HL-60 (cell line): ENCODE data around the gene ATPAF2.

Source experiments
- DNase-seq, 2 experiments: peaks; one replicate each; pipeline ENCODE4 v3.0.0-alpha.2; 2010 to 2020; ENCODE audit warnings: low read depth in 1 of 2, low spot score in 1 of 2
- H3K27ac ChIP-seq: fragments of 250-450 bp; sonication (Bioruptor Pico); replicated peaks from 2 replicates; pipeline ENCODE4 v1.5.1; 2020; ENCODE audit warnings: mild to moderate bottlenecking, moderate library complexity
- H3K27me3 ChIP-seq: fragments of 250-450 bp; sonication (Bioruptor Pico); 2 replicates; pipeline ENCODE4 v1.5.1; 2021; ENCODE audit warnings: mild to moderate bottlenecking, moderate library complexity; ENCODE audit not compliant: insufficient read depth, poor library complexity, severe bottlenecking
- H3K4me3 ChIP-seq: replicated peaks from 2 replicates; pipeline ENCODE4 v1.5.1; 2011; ENCODE audit warnings: mild to moderate bottlenecking, control low read depth, low read length; ENCODE audit not compliant: insufficient read depth
- GABPA ChIP-seq: IDR thresholded peaks from 2 replicates; pipeline ENCODE4 v1.6.1; 2012; ENCODE audit warnings: low read depth
- POLR2AphosphoS5 ChIP-seq: IDR thresholded peaks from 2 replicates; pipeline ENCODE4 v1.6.1; 2012; ENCODE audit warnings: low read depth
- REST ChIP-seq: IDR thresholded peaks from 2 replicates; pipeline ENCODE4 v1.6.1; 2012; ENCODE audit warnings: low read depth; ENCODE audit not compliant: insufficient replicate concordance
- SPI1 ChIP-seq: IDR thresholded peaks from 2 replicates; pipeline ENCODE4 v1.6.1; 2012; ENCODE audit warnings: low read depth, mild to moderate bottlenecking, borderline replicate concordance
- TF ChIP-seq, protein P1 (sequence below): IDR thresholded peaks from one replicate; pipeline ENCODE4 v1.5.1; 2011; ENCODE audit warnings: low read length, control low read depth, inconsistent platforms; ENCODE audit not compliant: insufficient read depth

Gene ATPAF2

GRCh38 chr17:17972126-17972951, 66.6 kb downstream of the ATPAF2 start, which contains the start of the genes DRC3 and TOM1L2:
TSS of gene DRC3 (plus strand) at chr17:17972862. CDS start at chr17:17977599, 4,737 bp downstream.
TSS of gene TOM1L2 (minus strand) at chr17:17972400. CDS start at chr17:17972313, 87 bp downstream.
- TF ChIP-seq REST (no peak), SPI1 (peak; percentile 56), POLR2AphosphoS5 (no peak), GABPA (peak; percentile 51)
- TF ChIP-seq, protein P1, sequence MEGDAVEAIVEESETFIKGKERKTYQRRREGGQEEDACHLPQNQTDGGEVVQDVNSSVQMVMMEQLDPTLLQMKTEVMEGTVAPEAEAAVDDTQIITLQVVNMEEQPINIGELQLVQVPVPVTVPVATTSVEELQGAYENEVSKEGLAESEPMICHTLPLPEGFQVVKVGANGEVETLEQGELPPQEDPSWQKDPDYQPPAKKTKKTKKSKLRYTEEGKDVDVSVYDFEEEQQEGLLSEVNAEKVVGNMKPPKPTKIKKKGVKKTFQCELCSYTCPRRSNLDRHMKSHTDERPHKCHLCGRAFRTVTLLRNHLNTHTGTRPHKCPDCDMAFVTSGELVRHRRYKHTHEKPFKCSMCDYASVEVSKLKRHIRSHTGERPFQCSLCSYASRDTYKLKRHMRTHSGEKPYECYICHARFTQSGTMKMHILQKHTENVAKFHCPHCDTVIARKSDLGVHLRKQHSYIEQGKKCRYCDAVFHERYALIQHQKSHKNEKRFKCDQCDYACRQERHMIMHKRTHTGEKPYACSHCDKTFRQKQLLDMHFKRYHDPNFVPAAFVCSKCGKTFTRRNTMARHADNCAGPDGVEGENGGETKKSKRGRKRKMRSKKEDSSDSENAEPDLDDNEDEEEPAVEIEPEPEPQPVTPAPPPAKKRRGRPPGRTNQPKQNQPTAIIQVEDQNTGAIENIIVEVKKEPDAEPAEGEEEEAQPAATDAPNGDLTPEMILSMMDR, result no peak
- no peaks in the 10 kb centered on the region for H3K27me3 ChIP-seq
- H3K4me3 ChIP-seq, result peak within 1 kb of the TSS; percentile 67
- peak; percentile 93 to 98 for DNase-seq
- H3K27ac ChIP-seq, result peak within 1 kb of the TSS; percentile 65

DNA sequence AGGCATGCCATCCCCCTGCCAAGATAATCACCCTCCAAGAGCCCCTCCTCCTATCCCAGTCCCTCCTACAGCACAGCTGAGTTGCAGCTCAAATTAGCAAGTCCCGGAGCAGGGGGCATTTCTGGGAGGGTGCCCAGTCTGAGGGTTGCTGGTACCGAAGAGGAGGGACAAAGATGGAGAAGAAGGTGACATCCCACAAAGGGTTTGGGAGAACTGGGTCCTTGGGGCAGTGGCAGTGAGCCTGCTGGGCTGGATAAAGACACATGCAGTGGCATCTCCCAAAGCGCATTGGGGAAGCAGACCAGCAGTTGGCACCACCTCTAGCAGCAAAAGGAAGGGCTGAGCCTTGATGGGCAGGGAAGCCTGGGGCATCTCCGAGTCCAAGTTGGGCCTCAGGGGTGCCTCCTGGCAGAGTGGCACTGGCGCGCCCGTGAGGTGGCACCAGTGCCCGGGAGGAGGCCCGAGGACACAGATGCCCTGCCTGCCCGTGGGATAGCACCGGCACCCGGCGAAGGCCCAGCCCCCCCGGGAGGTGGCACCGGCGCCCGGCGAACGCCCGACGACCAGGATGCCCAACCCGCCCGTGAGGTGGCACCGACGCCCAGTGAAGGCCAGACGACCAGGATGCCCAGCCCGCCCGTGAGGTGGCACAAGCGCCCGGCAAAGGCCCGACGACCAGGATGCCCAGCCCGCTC, 67.4 kb downstream of the ATPAF2 start:
- Histone ChIP-seq H3K27me3 (no peaks in the 10 kb centered on the region), H3K4me3 (peak overlapping the region; percentile 67), H3K27ac (peak overlapping the region; percentile 65; the same call in 1 of the 2 replicates)
- DNase-seq, result peak; percentile 3 to 4
- TF ChIP-seq SPI1 (no peak), POLR2AphosphoS5 (no peak), GABPA (no peak), REST (no peak)
- TF ChIP-seq, protein P1, result no peak

- no peak for DNase-seq
- TF ChIP-seq REST (no peak), POLR2AphosphoS5 (no peak), GABPA (no peak), SPI1 (no peak)
- TF ChIP-seq, protein P1, result no peak
- Histone ChIP-seq H3K4me3 (no peak overlapping the region), H3K27ac (no peak overlapping the region), H3K27me3 (no peaks in the 10 kb centered on the region)
Observed at GRCh38 chr17:17970699-17971430, 68.1 kb downstream of the ATPAF2 start.
